Liver (tissue), 9 donors: ENCODE measurements around the gene HEBP2. TPM values are rescaled to one million over a fixed set of nuclear protein-coding genes. Genes with fewer than 3 reads are reported as not detected.

Experiments
- DNase-seq: peaks from one replicate; pipeline ENCODE4 v3.0.0-alpha.2; 2017; ENCODE audit warnings: low spot score
- H3K27ac ChIP-seq, 2 donors: one replicate each; pipeline ENCODE4 v1.7.0; 2013; ENCODE audit warnings: inconsistent platforms in 2 of 2, low read length in 2 of 2, control low read depth in 1 of 2, low read depth in 1 of 2, mild to moderate bottlenecking in 1 of 2
- H3K27me3 ChIP-seq, 4 donors: one replicate each; pipeline versions ENCODE4 v1.6.1 to v1.7.0; 2013; ENCODE audit warnings: low read length in 3 of 4, inconsistent platforms in 1 of 4, mild to moderate bottlenecking in 1 of 4, moderate library complexity in 1 of 4; ENCODE audit not compliant: control insufficient read depth in 4 of 4, insufficient read depth in 4 of 4
- H3K36me3 ChIP-seq, 4 donors: one replicate each; pipeline versions ENCODE4 v1.6.1 to v1.7.0; 2013; ENCODE audit warnings: low read length in 3 of 4, mild to moderate bottlenecking in 3 of 4, low read depth in 1 of 4, moderate library complexity in 1 of 4; ENCODE audit not compliant: control insufficient read depth in 4 of 4, insufficient read depth in 3 of 4
- H3K4me1 ChIP-seq, 4 donors: one replicate each; pipeline versions ENCODE4 v1.6.1 to v1.7.0; 2013; ENCODE audit warnings: low read length in 3 of 4, mild to moderate bottlenecking in 3 of 4, moderate library complexity in 1 of 4; ENCODE audit not compliant: control insufficient read depth in 4 of 4, insufficient read depth in 4 of 4
- H3K4me3 ChIP-seq, 3 donors: one replicate each; pipeline versions ENCODE4 v1.6.1 to v1.7.0; 2013; ENCODE audit warnings: low read length in 3 of 3, control low read depth in 1 of 3, low read depth in 1 of 3, mild to moderate bottlenecking in 1 of 3
- H3K9ac ChIP-seq, 2 donors: one replicate each; pipeline ENCODE4 v1.7.0; 2013; ENCODE audit warnings: low read length in 2 of 2, mild to moderate bottlenecking in 2 of 2, moderate library complexity in 2 of 2, control low read depth in 1 of 2, low read depth in 1 of 2
- H3K9me3 ChIP-seq, 4 donors: one replicate each; pipeline versions ENCODE4 v1.6.1 to v1.7.0; 2013; ENCODE audit warnings: low read length in 3 of 4; ENCODE audit not compliant: control insufficient read depth in 4 of 4
- EGR1 ChIP-seq, 2 donors: IDR thresholded peaks; 2 replicates each; pipeline ENCODE4 v1.6.1; 2016 to 2018; ENCODE audit warnings: antibody characterized with exemption in 2 of 2, low read depth in 2 of 2
- FOXA1 ChIP-seq: IDR thresholded peaks from 2 replicates; pipeline ENCODE4 v1.6.1; 2016; ENCODE audit warnings: antibody characterized with exemption
- FOXA2 ChIP-seq: IDR thresholded peaks from 2 replicates; pipeline ENCODE4 v1.6.1; 2016; ENCODE audit warnings: antibody characterized with exemption
- GABPA ChIP-seq, 2 donors: IDR thresholded peaks in 1 of 2; conservative IDR thresholded peaks in 1 of 2; 2 replicates each; pipeline ENCODE4 v1.6.1; 2016; ENCODE audit warnings: antibody characterized with exemption in 2 of 2, mild to moderate bottlenecking in 1 of 2, moderate library complexity in 1 of 2
- HNF4A ChIP-seq, 2 donors: conservative IDR thresholded peaks; 2 replicates each; pipeline ENCODE4 v1.6.1; 2016; ENCODE audit warnings: antibody characterized with exemption in 2 of 2, mild to moderate bottlenecking in 2 of 2
- HNF4G ChIP-seq: IDR thresholded peaks from 2 replicates; pipeline ENCODE4 v1.6.1; 2016; ENCODE audit warnings: antibody characterized with exemption
- JUND ChIP-seq, 2 donors: IDR thresholded peaks; 2 replicates each; pipeline ENCODE4 v1.6.1; 2016; ENCODE audit warnings: antibody characterized with exemption in 2 of 2
- NR2F2 ChIP-seq: IDR thresholded peaks from 2 replicates; pipeline ENCODE4 v1.6.1; 2016; ENCODE audit warnings: antibody characterized with exemption
- RAD21 ChIP-seq, 2 donors: IDR thresholded peaks; 2 replicates each; pipeline ENCODE4 v1.6.1; 2016; ENCODE audit warnings: antibody characterized with exemption in 2 of 2, mild to moderate bottlenecking in 2 of 2
- RXRA ChIP-seq, 2 donors: IDR thresholded peaks; 2 replicates each; pipeline ENCODE4 v1.6.1; 2017 to 2018; ENCODE audit warnings: antibody characterized with exemption in 2 of 2, mild to moderate bottlenecking in 1 of 2
- TAF1 ChIP-seq: conservative IDR thresholded peaks from 2 replicates; pipeline ENCODE4 v1.6.1; 2016; ENCODE audit warnings: antibody characterized with exemption, mild to moderate bottlenecking
- YY1 ChIP-seq: IDR thresholded peaks from 2 replicates; pipeline ENCODE4 v1.6.1; 2016; ENCODE audit warnings: antibody characterized with exemption, mild to moderate bottlenecking
- WGBS: extraction: QIAGEN DNeasy Blood & Tissue Kit; methylation state at CpG from one replicate; pipeline ENCODE4 v1.1.7; 2013; 5-methylcytosine and 5-hydroxymethylcytosine counted together
- polyA plus RNA-seq, 2 donors: library from polyadenylated mRNA; stranded (reverse) in 1 of 2; unstranded in 1 of 2; fragments of 200-250 nt in 1 of 2; fragments of >200 nt in 1 of 2; fragmentation: Nextera tagmentation in 1 of 2; extraction: Ambion mirVana in 1 of 2; gene quantifications; one replicate each; pipeline versions ENCODE4 v1.2.1 to v1.2.3, GENCODE V29; 2013 to 2015
- total RNA-seq, 2 donors: library from RNA; depleted of rRNA; stranded (reverse); fragments of >200 nt; gene quantifications; one replicate each; pipeline ENCODE4 v1.2.3, GENCODE V29; 2014
- TF ChIP-seq, protein P1 (sequence below): IDR thresholded peaks from 2 replicates; pipeline ENCODE4 v1.6.1; 2016; ENCODE audit warnings: antibody characterized with exemption, mild to moderate bottlenecking
- TF ChIP-seq, protein P2 (sequence below): IDR thresholded peaks from 2 replicates; pipeline ENCODE4 v1.6.1; 2016; ENCODE audit warnings: antibody characterized with exemption
- TF ChIP-seq, protein P3 (sequence below): IDR thresholded peaks from 2 replicates; pipeline ENCODE4 v1.6.1; 2016; ENCODE audit warnings: antibody characterized with exemption
- TF ChIP-seq, protein P4 (sequence below): fragments of 150-350 bp; IDR thresholded peaks from 2 replicates; pipeline ENCODE4 v1.5.1; 2017; ENCODE audit warnings: improper control_type of control experiment, low read depth, low read length; ENCODE audit not compliant: missing input control
- TF ChIP-seq, protein P5 (sequence below): IDR thresholded peaks from 2 replicates; pipeline ENCODE4 v1.6.1; 2016; ENCODE audit warnings: antibody characterized with exemption
- donor health status: healthy.
- donor health status: healthy.
- donor health status: healthy.
- donor health status: healthy.
- donor health status: healthy.

HEBP2 gene
- total and polyA plus RNA-seq, 4 donors, result 5.6 to 58.0 (median 16.8) TPM

DNA sequence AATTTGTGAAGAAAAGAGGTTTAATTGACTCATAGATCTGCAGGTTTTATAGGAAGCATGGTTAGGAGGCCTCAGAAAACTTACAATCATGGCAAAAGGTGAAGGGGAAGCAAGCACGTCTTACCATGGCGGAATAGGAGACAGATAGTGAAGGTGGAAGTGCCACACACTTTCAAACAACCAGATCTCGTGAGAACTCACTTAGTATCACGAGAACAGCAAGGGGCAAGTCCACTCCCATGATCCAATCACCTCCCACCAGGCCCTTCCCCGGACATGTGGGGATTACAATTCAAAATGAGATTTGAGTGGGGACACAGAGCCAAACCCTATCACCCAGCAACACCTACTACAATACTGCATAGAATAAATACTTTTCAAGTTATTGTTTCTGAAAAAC is 7.3 kb upstream of the HEBP2 start:
- no peaks in the 10 kb centered on the region for H3K4me1 ChIP-seq
- no peaks in the 10 kb centered on the region for H3K9me3 ChIP-seq
- no peaks in the 10 kb centered on the region for H3K36me3 ChIP-seq
- DNase-seq, result no peak
- H3K4me3 ChIP-seq, result no peak overlapping the region
- H3K9ac ChIP-seq, result no peak overlapping the region
- H3K27me3 ChIP-seq, result no peaks in the 10 kb centered on the region
- 95% methylated on average over 5 of the region's 5 CpGs for WGBS
- no peak for TF ChIP-seq NR2F2
- TF ChIP-seq FOXA2, result no peak
- TF ChIP-seq FOXA1, result no peak
- no peak for TF ChIP-seq RXRA (IDR thresholded peaks at IDR 0.05)
- TF ChIP-seq, protein P1, sequence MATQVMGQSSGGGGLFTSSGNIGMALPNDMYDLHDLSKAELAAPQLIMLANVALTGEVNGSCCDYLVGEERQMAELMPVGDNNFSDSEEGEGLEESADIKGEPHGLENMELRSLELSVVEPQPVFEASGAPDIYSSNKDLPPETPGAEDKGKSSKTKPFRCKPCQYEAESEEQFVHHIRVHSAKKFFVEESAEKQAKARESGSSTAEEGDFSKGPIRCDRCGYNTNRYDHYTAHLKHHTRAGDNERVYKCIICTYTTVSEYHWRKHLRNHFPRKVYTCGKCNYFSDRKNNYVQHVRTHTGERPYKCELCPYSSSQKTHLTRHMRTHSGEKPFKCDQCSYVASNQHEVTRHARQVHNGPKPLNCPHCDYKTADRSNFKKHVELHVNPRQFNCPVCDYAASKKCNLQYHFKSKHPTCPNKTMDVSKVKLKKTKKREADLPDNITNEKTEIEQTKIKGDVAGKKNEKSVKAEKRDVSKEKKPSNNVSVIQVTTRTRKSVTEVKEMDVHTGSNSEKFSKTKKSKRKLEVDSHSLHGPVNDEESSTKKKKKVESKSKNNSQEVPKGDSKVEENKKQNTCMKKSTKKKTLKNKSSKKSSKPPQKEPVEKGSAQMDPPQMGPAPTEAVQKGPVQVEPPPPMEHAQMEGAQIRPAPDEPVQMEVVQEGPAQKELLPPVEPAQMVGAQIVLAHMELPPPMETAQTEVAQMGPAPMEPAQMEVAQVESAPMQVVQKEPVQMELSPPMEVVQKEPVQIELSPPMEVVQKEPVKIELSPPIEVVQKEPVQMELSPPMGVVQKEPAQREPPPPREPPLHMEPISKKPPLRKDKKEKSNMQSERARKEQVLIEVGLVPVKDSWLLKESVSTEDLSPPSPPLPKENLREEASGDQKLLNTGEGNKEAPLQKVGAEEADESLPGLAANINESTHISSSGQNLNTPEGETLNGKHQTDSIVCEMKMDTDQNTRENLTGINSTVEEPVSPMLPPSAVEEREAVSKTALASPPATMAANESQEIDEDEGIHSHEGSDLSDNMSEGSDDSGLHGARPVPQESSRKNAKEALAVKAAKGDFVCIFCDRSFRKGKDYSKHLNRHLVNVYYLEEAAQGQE, result no peak
- TF ChIP-seq, protein P2, sequence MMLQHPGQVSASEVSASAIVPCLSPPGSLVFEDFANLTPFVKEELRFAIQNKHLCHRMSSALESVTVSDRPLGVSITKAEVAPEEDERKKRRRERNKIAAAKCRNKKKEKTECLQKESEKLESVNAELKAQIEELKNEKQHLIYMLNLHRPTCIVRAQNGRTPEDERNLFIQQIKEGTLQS, result no peak
- TF ChIP-seq TAF1, result no peak
- no peak for TF ChIP-seq JUND (IDR thresholded peaks at IDR 0.05)
- TF ChIP-seq, protein P3, sequence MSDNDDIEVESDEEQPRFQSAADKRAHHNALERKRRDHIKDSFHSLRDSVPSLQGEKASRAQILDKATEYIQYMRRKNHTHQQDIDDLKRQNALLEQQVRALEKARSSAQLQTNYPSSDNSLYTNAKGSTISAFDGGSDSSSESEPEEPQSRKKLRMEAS, result no peak
- TF ChIP-seq, protein P4, sequence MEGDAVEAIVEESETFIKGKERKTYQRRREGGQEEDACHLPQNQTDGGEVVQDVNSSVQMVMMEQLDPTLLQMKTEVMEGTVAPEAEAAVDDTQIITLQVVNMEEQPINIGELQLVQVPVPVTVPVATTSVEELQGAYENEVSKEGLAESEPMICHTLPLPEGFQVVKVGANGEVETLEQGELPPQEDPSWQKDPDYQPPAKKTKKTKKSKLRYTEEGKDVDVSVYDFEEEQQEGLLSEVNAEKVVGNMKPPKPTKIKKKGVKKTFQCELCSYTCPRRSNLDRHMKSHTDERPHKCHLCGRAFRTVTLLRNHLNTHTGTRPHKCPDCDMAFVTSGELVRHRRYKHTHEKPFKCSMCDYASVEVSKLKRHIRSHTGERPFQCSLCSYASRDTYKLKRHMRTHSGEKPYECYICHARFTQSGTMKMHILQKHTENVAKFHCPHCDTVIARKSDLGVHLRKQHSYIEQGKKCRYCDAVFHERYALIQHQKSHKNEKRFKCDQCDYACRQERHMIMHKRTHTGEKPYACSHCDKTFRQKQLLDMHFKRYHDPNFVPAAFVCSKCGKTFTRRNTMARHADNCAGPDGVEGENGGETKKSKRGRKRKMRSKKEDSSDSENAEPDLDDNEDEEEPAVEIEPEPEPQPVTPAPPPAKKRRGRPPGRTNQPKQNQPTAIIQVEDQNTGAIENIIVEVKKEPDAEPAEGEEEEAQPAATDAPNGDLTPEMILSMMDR, result no peak
- TF ChIP-seq GABPA (IDR thresholded peaks at IDR 0.05 in 1 of 2, conservative IDR thresholded peaks at IDR 0.05 in 1 of 2), result no peak
- no peak for TF ChIP-seq HNF4G
- TF ChIP-seq EGR1 (IDR thresholded peaks at IDR 0.05; ENCODE audit: low read depth in 2 of 2), result no peak
- TF ChIP-seq HNF4A (conservative IDR thresholded peaks at IDR 0.05), result no peak
- H3K27ac ChIP-seq, result no peak overlapping the region

DNA sequence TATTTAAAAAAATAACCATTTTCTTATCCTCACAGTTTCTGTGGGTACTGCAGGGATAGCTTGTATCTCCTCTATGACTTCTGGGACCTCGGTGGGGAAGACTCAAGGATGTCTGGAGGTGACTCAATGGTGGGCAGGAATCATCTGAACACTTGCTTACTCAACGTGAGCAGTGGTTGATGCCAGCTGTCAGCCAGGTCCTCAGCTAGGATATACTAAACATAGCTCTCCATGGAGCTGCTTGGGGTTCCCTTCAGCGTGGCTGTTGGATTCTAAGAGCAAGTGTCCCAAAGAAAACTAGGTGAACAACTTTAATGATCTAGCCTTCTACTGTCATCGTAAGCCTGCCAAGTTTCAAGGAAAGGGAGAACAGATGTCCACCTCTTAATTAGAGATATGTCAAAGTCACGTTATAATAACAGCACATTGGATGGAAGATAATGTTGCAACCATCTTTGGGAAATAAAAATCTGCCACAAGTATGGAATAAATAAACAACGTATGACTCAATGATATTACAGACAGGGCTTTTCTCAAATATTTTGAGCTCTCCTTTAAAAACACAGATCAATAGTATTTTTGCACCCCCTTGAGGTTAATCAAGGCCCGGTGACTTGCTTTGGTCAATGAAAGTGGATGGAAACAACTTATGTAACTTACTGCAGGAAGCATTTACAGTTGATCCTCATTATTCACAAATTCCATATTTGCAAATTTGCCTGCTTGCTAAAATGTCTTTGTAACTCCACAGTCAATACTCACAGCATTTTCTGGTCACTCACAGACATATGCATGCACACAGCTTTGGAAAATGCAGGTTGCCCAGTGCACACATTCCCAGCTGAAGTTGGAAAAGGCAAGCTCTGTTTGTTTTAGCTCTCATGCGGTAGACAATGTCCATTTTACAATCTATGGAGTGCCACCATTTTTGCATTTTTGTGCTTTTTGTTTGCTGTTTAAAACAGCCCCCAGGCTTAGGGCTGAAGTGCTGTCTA is 6.6 kb upstream of the HEBP2 start:
- Histone ChIP-seq H3K9me3 (no peaks in the 10 kb centered on the region), H3K4me3 (no peak overlapping the region), H3K36me3 (no peaks in the 10 kb centered on the region), H3K4me1 (no peaks in the 10 kb centered on the region), H3K27me3 (no peaks in the 10 kb centered on the region), H3K27ac (no peak overlapping the region), H3K9ac (no peak overlapping the region)
- TF ChIP-seq TAF1 (no peak), EGR1 (IDR thresholded peaks at IDR 0.05; ENCODE audit: low read depth in 2 of 2) (no peak), HNF4G (no peak), YY1 (no peak), FOXA2 (no peak), RAD21 (IDR thresholded peaks at IDR 0.05) (peak in 1 of 2 donors; percentile 13)
- TF ChIP-seq, protein P5, sequence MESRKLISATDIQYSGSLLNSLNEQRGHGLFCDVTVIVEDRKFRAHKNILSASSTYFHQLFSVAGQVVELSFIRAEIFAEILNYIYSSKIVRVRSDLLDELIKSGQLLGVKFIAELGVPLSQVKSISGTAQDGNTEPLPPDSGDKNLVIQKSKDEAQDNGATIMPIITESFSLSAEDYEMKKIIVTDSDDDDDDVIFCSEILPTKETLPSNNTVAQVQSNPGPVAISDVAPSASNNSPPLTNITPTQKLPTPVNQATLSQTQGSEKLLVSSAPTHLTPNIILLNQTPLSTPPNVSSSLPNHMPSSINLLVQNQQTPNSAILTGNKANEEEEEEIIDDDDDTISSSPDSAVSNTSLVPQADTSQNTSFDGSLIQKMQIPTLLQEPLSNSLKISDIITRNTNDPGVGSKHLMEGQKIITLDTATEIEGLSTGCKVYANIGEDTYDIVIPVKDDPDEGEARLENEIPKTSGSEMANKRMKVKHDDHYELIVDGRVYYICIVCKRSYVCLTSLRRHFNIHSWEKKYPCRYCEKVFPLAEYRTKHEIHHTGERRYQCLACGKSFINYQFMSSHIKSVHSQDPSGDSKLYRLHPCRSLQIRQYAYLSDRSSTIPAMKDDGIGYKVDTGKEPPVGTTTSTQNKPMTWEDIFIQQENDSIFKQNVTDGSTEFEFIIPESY, result no peak
- 89% methylated on average over 8 of the region's 8 CpGs for WGBS
- no peak for DNase-seq
